Neural cell (in vitro differentiated cells): ENCODE data around the gene GRAMD4. TPM values are rescaled to one million over a fixed set of nuclear protein-coding genes. Genes with fewer than 3 reads are reported as not detected.

Source experiments
- H2AFZ ChIP-seq: fragments of 200-600, 300-800 bp; sonication (generic), shearing (Covaris generic); 2 replicates; pipeline ENCODE4 v1.6.0; 2014; ENCODE audit warnings: low read depth, mild to moderate bottlenecking, antibody characterized with exemption, low read length, moderate library complexity
- H3F3A ChIP-seq: fragments of 200-600 bp; shearing (Covaris generic); 2 replicates; pipeline ENCODE4 v1.6.1; 2016; ENCODE audit warnings: mild to moderate bottlenecking, moderate library complexity, mixed read lengths, antibody characterized with exemption, low read length; ENCODE audit not compliant: insufficient read depth, poor library complexity, severe bottlenecking
- H3K27ac ChIP-seq: fragments of 200-600, 300-800 bp; sonication (generic), shearing (Covaris generic); 2 replicates; pipeline ENCODE4 v1.5.1; 2014; ENCODE audit warnings: mild to moderate bottlenecking, low read length, moderate library complexity
- H3K27me3 ChIP-seq: fragments of 300-800, 200-600 bp; sonication (generic), shearing (Covaris generic); 2 replicates; pipeline ENCODE4 v1.6.0; 2014; ENCODE audit warnings: mild to moderate bottlenecking, low read depth, low read length, moderate library complexity; ENCODE audit not compliant: insufficient read depth
- H3K36me3 ChIP-seq: fragments of 300-800, 200-600 bp; sonication (generic), shearing (Covaris generic); 2 replicates; pipeline ENCODE4 v1.5.1; 2014; ENCODE audit warnings: mild to moderate bottlenecking, antibody characterized with exemption, low read length, moderate library complexity; ENCODE audit not compliant: insufficient read depth
- H3K4me2 ChIP-seq: fragments of 300-800, 200-600 bp; sonication (generic), shearing (Covaris generic); 2 replicates; pipeline ENCODE4 v1.6.0; 2014; ENCODE audit warnings: mild to moderate bottlenecking, low read length
- H3K4me3 ChIP-seq: fragments of 300-800, 200-600 bp; sonication (generic), shearing (Covaris generic); 2 replicates; pipeline ENCODE4 v1.5.1; 2014; ENCODE audit warnings: mild to moderate bottlenecking, low read length, moderate library complexity
- H3K79me2 ChIP-seq: fragments of 200-600 bp; shearing (Covaris generic); replicated peaks from 2 replicates; pipeline ENCODE4 v1.6.0; 2014; ENCODE audit warnings: mild to moderate bottlenecking, low read length, moderate library complexity; ENCODE audit not compliant: insufficient read depth
- H3K9ac ChIP-seq: fragments of 300-800, 200-600 bp; sonication (generic), shearing (Covaris generic); 2 replicates; pipeline ENCODE4 v1.6.1; 2016; ENCODE audit warnings: mild to moderate bottlenecking, low read length, mixed read lengths
- H3K9me2 ChIP-seq: fragments of 200-600 bp; shearing (Covaris generic); 2 replicates; pipeline ENCODE4 v1.6.1; 2016; ENCODE audit warnings: mild to moderate bottlenecking, low read length, mixed read lengths; ENCODE audit not compliant: insufficient read depth
- H3K9me3 ChIP-seq: fragments of 200-600, 300-800 bp; sonication (generic), shearing (Covaris generic); 2 replicates; pipeline ENCODE4 v1.6.1; 2016; ENCODE audit warnings: mild to moderate bottlenecking, mixed run types, low read length, moderate library complexity, mixed read lengths
- H4K20me1 ChIP-seq: fragments of 200-600 bp; shearing (Covaris generic); 2 replicates; pipeline ENCODE4 v1.6.1; 2016; ENCODE audit warnings: mild to moderate bottlenecking, mixed run types; ENCODE audit not compliant: insufficient read depth
- CTCF ChIP-seq: fragments of 450-650 bp; IDR thresholded peaks from 2 replicates; pipeline ENCODE4 v1.5.1; 2014; ENCODE audit warnings: antibody characterized with exemption, mild to moderate bottlenecking, moderate library complexity; ENCODE audit not compliant: poor library complexity, severe bottlenecking
- EP300 ChIP-seq: fragments of 450-650 bp; conservative IDR thresholded peaks from 2 replicates; pipeline ENCODE4 v1.6.1; 2014; ENCODE audit warnings: antibody characterized with exemption, mild to moderate bottlenecking, moderate library complexity; ENCODE audit not compliant: poor library complexity, severe bottlenecking
- EZH2 ChIP-seq: fragments of 200-600, 300-800 bp; shearing (Covaris generic), sonication (generic); IDR thresholded peaks from 2 replicates; pipeline ENCODE4 v1.6.1; 2014; ENCODE audit warnings: antibody characterized with exemption, low read length, borderline replicate concordance, mild to moderate bottlenecking; ENCODE audit not compliant: insufficient read depth, poor library complexity, severe bottlenecking
- MXI1 ChIP-seq: fragments of 450-650 bp; conservative IDR thresholded peaks from 2 replicates; pipeline ENCODE4 v1.6.1; 2014; ENCODE audit warnings: antibody characterized with exemption, mild to moderate bottlenecking; ENCODE audit not compliant: poor library complexity, severe bottlenecking
- POLR2AphosphoS5 ChIP-seq: IDR thresholded peaks from 2 replicates; pipeline ENCODE4 v1.6.1; 2012
- RAD21 ChIP-seq: fragments of 450-650 bp; conservative IDR thresholded peaks from 2 replicates; pipeline ENCODE4 v1.6.1; 2014; ENCODE audit warnings: antibody characterized with exemption, mild to moderate bottlenecking, moderate library complexity
- REST ChIP-seq: IDR thresholded peaks from 2 replicates; pipeline ENCODE4 v1.6.1; 2012; ENCODE audit warnings: borderline replicate concordance
- SMC3 ChIP-seq: fragments of 450-650 bp; conservative IDR thresholded peaks from 2 replicates; pipeline ENCODE4 v1.6.1; 2014; ENCODE audit warnings: antibody characterized with exemption, mild to moderate bottlenecking, moderate library complexity; ENCODE audit not compliant: poor library complexity
- TAF1 ChIP-seq: IDR thresholded peaks from 2 replicates; pipeline ENCODE4 v1.6.1; 2012; ENCODE audit warnings: low read depth
- polyA plus RNA-seq: library from polyadenylated mRNA; depleted of rRNA; stranded (reverse); fragments of >200 nt; gene quantifications from 2 replicates; pipeline ENCODE4 v1.2.3, GENCODE V29; 2014

Gene GRAMD4
- polyA plus RNA-seq, 1 donor from 2014 or later, result 35.6 TPM

- no peak overlapping the region for H3K4me3 ChIP-seq
- no peak overlapping the region for H3K9ac ChIP-seq
- H3K27ac ChIP-seq, result no peak overlapping the region
- no peaks in the 10 kb centered on the region for H3K79me2 ChIP-seq
- no peaks in the 10 kb centered on the region for H3K36me3 ChIP-seq
- TF ChIP-seq RAD21 (no peak), EP300 (no peak), REST (no peak), POLR2AphosphoS5 (no peak), EZH2 (no peak), SMC3 (no peak), MXI1 (no peak), TAF1 (no peak)
- H3K9me3 ChIP-seq, result no peaks in the 10 kb centered on the region
- H3F3A ChIP-seq, result no peaks in the 10 kb centered on the region
- no peaks in the 10 kb centered on the region for H4K20me1 ChIP-seq
- no peak overlapping the region for H2AFZ ChIP-seq
- H3K27me3 ChIP-seq, result no peaks in the 10 kb centered on the region
- no peak overlapping the region for H3K4me2 ChIP-seq
- no peaks in the 10 kb centered on the region for H3K9me2 ChIP-seq
These were observed 101.4 kb downstream of the GRAMD4 start for GRCh38 chr22:46721501-46722085.

- Histone ChIP-seq H2AFZ (no peak overlapping the region), H3F3A (no peaks in the 10 kb centered on the region), H4K20me1 (no peaks in the 10 kb centered on the region), H3K27me3 (no peaks in the 10 kb centered on the region), H3K79me2 (peaks cover 14% of the 10 kb centered on the region), H3K27ac (no peak overlapping the region), H3K9me3 (no peaks in the 10 kb centered on the region), H3K4me3 (no peak overlapping the region), H3K9ac (no peak overlapping the region), H3K4me2 (no peak overlapping the region), H3K36me3 (no peaks in the 10 kb centered on the region), H3K9me2 (no peaks in the 10 kb centered on the region)
- TF ChIP-seq TAF1, result no peak
- TF ChIP-seq EP300, result no peak
- no peak for TF ChIP-seq POLR2AphosphoS5
- no peak for TF ChIP-seq SMC3
- TF ChIP-seq CTCF, result no peak
- TF ChIP-seq RAD21, result no peak
- no peak for TF ChIP-seq EZH2
These were observed 103.7 kb downstream of the GRAMD4 start for GRCh38 chr22:46723882-46724281.
